WTC11 (cell line): Measurements from ENCODE around the gene PLCB2.

Experiments
- JUN ChIP-seq: sonication (generic); formaldehyde crosslinking; IDR thresholded peaks from 2 replicates; pipeline ENCODE4 v1.8.0; 2023; ENCODE audit warnings: mild to moderate bottlenecking, missing genetic modification reagents
- ZNF138 ChIP-seq: sonication (generic); formaldehyde crosslinking; conservative IDR thresholded peaks from 2 replicates; pipeline ENCODE4 v1.8.1; 2022; ENCODE audit warnings: mild to moderate bottlenecking, moderate library complexity, missing genetic modification reagents
- ZNF263 ChIP-seq: sonication (generic); formaldehyde crosslinking; IDR thresholded peaks from 2 replicates; pipeline ENCODE4 v1.8.1; 2022; ENCODE audit warnings: low read depth, mild to moderate bottlenecking, moderate library complexity, missing genetic modification reagents
- TF ChIP-seq, protein P1 (sequence below): sonication (generic); formaldehyde crosslinking; IDR thresholded peaks from 2 replicates; pipeline ENCODE4 v1.8.1; 2022; ENCODE audit warnings: low read depth, mild to moderate bottlenecking, moderate library complexity, missing genetic modification reagents, borderline replicate concordance
- TF ChIP-seq, protein P2 (sequence below): fragments of 200-600 bp; IDR thresholded peaks from 2 replicates; pipeline ENCODE4 v1.8.0; 2022; ENCODE audit warnings: antibody characterized with exemption

DNA sequence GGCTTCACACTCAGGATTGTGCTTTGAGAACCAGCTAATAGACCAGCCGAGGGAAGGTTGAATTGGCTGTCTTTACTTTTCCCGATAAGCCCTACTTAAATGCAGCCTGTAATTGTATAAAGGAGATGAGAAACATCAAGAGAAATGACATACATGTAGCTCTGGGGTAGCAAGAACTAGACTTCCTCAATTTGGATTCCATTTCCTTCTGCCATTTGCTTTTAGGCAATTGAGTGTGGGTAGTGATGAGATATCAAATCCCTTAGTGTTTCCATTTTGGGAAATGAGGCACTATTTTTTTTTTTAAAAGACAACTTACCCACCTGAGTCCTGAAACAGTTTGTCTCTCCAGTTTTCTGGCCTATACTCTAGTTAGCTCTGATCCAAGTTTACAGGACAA lies 18.0 kb upstream of the PLCB2 start:
- TF ChIP-seq JUN (CRISPR knock-in tag) (no peak), ZNF263 (CRISPR knock-in tag) (no peak), ZNF138 (CRISPR knock-in tag) (no peak)
- TF ChIP-seq, protein P1, sequence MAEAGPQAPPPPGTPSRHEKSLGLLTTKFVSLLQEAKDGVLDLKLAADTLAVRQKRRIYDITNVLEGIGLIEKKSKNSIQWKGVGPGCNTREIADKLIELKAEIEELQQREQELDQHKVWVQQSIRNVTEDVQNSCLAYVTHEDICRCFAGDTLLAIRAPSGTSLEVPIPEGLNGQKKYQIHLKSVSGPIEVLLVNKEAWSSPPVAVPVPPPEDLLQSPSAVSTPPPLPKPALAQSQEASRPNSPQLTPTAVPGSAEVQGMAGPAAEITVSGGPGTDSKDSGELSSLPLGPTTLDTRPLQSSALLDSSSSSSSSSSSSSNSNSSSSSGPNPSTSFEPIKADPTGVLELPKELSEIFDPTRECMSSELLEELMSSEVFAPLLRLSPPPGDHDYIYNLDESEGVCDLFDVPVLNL (CRISPR knock-in tag) = no peak
- TF ChIP-seq, protein P2, sequence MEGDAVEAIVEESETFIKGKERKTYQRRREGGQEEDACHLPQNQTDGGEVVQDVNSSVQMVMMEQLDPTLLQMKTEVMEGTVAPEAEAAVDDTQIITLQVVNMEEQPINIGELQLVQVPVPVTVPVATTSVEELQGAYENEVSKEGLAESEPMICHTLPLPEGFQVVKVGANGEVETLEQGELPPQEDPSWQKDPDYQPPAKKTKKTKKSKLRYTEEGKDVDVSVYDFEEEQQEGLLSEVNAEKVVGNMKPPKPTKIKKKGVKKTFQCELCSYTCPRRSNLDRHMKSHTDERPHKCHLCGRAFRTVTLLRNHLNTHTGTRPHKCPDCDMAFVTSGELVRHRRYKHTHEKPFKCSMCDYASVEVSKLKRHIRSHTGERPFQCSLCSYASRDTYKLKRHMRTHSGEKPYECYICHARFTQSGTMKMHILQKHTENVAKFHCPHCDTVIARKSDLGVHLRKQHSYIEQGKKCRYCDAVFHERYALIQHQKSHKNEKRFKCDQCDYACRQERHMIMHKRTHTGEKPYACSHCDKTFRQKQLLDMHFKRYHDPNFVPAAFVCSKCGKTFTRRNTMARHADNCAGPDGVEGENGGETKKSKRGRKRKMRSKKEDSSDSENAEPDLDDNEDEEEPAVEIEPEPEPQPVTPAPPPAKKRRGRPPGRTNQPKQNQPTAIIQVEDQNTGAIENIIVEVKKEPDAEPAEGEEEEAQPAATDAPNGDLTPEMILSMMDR = no peak
